Measurements from ENCODE around the gene AS3MT. TPM values are rescaled to one million over a fixed set of nuclear protein-coding genes. Genes with fewer than 3 reads are reported as not detected.

The AS3MT gene
- total RNA-seq, 4 donors from 2014 or later: 0.51 to 15.3 (median 2.6) TPM

DNA sequence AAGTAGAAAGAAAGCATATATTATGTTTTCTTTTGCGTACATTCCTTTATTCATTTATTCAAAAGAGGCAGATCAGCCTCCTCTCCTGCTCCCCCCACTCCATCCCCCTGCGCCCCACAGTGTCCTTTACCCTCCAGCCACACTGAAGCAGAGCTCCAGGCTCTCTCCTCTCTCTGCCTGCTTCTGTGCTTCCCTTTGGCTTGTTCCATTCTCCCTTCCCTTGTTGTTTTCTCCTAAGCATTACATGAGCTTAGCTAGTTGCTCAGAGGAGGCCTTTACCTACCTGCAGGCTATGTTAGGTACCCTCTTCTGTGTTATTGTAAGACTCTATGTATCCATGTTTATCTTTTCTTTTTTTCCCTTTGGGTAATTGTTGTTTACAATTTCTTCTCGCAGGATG, 76.2 kb downstream of the AS3MT start:
- TF ChIP-seq, protein P1, sequence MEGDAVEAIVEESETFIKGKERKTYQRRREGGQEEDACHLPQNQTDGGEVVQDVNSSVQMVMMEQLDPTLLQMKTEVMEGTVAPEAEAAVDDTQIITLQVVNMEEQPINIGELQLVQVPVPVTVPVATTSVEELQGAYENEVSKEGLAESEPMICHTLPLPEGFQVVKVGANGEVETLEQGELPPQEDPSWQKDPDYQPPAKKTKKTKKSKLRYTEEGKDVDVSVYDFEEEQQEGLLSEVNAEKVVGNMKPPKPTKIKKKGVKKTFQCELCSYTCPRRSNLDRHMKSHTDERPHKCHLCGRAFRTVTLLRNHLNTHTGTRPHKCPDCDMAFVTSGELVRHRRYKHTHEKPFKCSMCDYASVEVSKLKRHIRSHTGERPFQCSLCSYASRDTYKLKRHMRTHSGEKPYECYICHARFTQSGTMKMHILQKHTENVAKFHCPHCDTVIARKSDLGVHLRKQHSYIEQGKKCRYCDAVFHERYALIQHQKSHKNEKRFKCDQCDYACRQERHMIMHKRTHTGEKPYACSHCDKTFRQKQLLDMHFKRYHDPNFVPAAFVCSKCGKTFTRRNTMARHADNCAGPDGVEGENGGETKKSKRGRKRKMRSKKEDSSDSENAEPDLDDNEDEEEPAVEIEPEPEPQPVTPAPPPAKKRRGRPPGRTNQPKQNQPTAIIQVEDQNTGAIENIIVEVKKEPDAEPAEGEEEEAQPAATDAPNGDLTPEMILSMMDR (IDR thresholded peaks at IDR 0.05): no peak
- no peak for TF ChIP-seq POLR2A (IDR thresholded peaks at IDR 0.05)
- Histone ChIP-seq H3K9me3 (no peaks in the 10 kb centered on the region), H3K4me3 (no peak overlapping the region), H3K36me3 (no peaks in the 10 kb centered on the region), H3K27ac (no peak overlapping the region), H3K4me1 (no peaks in the 10 kb centered on the region), H3K27me3 (no peaks in the 10 kb centered on the region)
- no peak for DNase-seq
- intact Hi-C loops (cut with DNase I; ENCODE audit: low total_unique reads): no loop called here

DNA sequence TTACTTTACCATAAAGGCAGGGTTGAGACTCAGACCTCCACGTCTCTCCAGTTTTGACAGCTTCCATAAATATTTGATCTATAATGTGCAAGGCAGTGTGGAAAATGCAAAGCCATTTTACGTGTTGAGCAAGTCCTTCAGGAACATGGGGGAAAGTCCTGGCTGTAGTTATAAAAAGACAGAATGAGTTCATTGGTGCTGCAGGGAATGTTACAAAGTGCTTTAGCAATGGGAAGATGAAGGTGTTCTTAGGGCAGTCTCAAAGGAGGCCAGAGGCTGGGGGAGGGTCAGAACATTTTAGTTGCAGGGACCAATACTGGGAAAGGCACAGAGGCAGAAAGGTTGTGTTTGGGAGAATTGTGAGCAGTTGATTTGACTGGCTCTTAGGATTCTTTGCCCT, 76.7 kb downstream of the AS3MT start:
- H3K27me3 ChIP-seq: no peaks in the 10 kb centered on the region
- H3K4me3 ChIP-seq: no peak overlapping the region
- no peak overlapping the region for H3K27ac ChIP-seq
- H3K36me3 ChIP-seq: no peaks in the 10 kb centered on the region
- DNase-seq: no peak
- intact Hi-C loops (cut with DNase I; ENCODE audit: low total_unique reads): no loop called here
- H3K4me1 ChIP-seq: no peaks in the 10 kb centered on the region
- no peaks in the 10 kb centered on the region for H3K9me3 ChIP-seq
- TF ChIP-seq, protein P1 (IDR thresholded peaks at IDR 0.05): no peak
- no peak for TF ChIP-seq POLR2A (IDR thresholded peaks at IDR 0.05)

DNA sequence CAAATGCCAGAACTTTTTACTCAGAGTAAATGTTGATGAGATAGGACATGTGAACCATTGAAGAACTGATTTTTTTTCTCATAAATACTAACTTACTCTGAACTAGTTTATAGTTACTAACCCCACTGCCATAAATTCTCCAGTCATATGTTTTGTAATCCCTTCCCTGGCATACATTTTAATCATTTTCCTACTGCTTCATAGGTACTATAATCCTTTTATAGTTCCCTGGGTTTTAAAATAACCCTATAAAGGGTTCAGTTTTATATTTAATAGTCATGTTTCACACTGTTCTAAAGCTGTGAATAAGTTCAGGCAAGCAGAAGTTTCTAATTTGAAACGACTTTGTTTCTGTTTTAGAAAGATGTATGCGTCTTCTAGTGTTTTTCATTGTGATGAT, 77.7 kb downstream of the AS3MT start:
- TF ChIP-seq POLR2A (IDR thresholded peaks at IDR 0.05): no peak
- TF ChIP-seq, protein P1 (IDR thresholded peaks at IDR 0.05): no peak
- no peak for DNase-seq
- Histone ChIP-seq H3K27me3 (no peaks in the 10 kb centered on the region), H3K4me3 (no peak overlapping the region), H3K27ac (no peak overlapping the region), H3K4me1 (no peaks in the 10 kb centered on the region), H3K36me3 (no peaks in the 10 kb centered on the region), H3K9me3 (no peaks in the 10 kb centered on the region)
- intact Hi-C loops (cut with DNase I; ENCODE audit: low total_unique reads): no loop called here

DNA sequence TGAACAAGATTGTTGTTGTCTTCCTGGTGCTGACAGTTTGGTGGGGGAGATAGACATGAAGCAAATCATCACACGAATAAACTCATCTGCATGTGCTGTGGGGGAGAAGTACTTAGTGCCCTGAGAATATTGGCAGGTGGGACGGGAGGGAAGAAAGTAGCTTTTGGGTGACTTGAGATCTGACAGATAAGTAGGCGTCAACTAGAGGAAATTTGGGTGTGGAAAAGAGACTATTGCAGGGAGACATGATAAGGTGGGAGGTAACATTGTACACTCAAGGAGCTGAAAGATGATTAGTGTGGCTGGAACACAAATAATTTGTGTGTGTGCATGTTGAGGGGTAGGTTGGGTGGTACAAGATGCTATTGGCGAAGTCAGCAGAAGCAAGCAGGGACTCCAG, 78.9 kb downstream of the AS3MT start:
- Histone ChIP-seq H3K36me3 (no peaks in the 10 kb centered on the region), H3K27me3 (no peaks in the 10 kb centered on the region), H3K9me3 (no peaks in the 10 kb centered on the region), H3K4me3 (no peak overlapping the region), H3K4me1 (no peaks in the 10 kb centered on the region), H3K27ac (no peak overlapping the region)
- intact Hi-C loops (cut with DNase I; ENCODE audit: low total_unique reads): no loop called here
- TF ChIP-seq, protein P1 (IDR thresholded peaks at IDR 0.05): no peak
- no peak for TF ChIP-seq POLR2A (IDR thresholded peaks at IDR 0.05)
- no peak for DNase-seq

DNA sequence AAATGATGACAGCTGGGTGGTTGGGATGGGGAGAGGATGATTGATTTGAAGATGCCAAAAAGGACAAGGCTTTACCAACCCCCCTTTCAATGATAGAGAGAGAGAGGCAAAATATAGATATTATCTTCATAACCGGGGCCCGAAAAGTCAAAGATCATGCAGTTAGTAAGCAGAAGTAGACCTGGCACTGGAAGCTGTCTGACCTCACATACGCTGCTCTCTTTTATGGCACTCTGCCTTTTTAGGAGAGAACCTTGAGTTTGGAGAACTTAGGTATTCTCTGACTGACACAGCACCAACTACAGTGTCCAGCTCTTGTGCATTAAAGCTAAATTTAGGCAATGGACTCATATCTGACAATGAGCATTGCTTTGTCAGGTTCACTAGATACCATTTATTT, 79.5 kb downstream of the AS3MT start:
- H3K9me3 ChIP-seq: no peaks in the 10 kb centered on the region
- no peaks in the 10 kb centered on the region for H3K4me1 ChIP-seq
- no peak for DNase-seq
- no peaks in the 10 kb centered on the region for H3K36me3 ChIP-seq
- no peaks in the 10 kb centered on the region for H3K27me3 ChIP-seq
- intact Hi-C loops (cut with DNase I; ENCODE audit: low total_unique reads): no loop called here
- no peak overlapping the region for H3K4me3 ChIP-seq
- TF ChIP-seq, protein P1 (IDR thresholded peaks at IDR 0.05): no peak
- H3K27ac ChIP-seq: no peak overlapping the region

All from uterus (tissue), 4 donors.